Neural progenitor cell (in vitro differentiated cells): ENCODE results near the gene CWF19L1. TPM values are rescaled to one million over a fixed set of nuclear protein-coding genes. Genes with fewer than 3 reads are reported as not detected.

Experiments used
- DNase-seq: peaks from one replicate; pipeline ENCODE4 v3.0.0-alpha.2; 2016; ENCODE audit warnings: low spot score
- H2AFZ ChIP-seq: fragments of 200-600 bp; sonication (generic); replicated peaks from 2 replicates; pipeline ENCODE4 v1.6.1; 2016; ENCODE audit warnings: antibody characterized with exemption
- H3F3A ChIP-seq: fragments of 200-600 bp; sonication (generic); 2 replicates; pipeline ENCODE4 v1.6.1; 2016; ENCODE audit warnings: antibody characterized with exemption, low read depth
- H3K27ac ChIP-seq: fragments of 200-600 bp; sonication (generic); 2 replicates; pipeline ENCODE4 v1.5.1; 2016; ENCODE audit warnings: mild to moderate bottlenecking
- H3K27me3 ChIP-seq: fragments of 200-600 bp; sonication (generic); 2 replicates; pipeline ENCODE4 v1.6.1; 2016; ENCODE audit warnings: mild to moderate bottlenecking, moderate library complexity
- H3K36me3 ChIP-seq: fragments of 200-600 bp; sonication (generic); 2 replicates; pipeline ENCODE4 v1.5.1; 2016
- H3K4me1 ChIP-seq: fragments of 200-600 bp; sonication (generic); 2 replicates; pipeline ENCODE4 v1.6.1; 2016; ENCODE audit warnings: mixed run types
- H3K4me2 ChIP-seq: fragments of 200-600 bp; sonication (generic); 2 replicates; pipeline ENCODE4 v1.6.1; 2016
- H3K4me3 ChIP-seq: fragments of 200-600 bp; sonication (generic); 2 replicates; pipeline ENCODE4 v1.5.1; 2016
- H3K79me2 ChIP-seq: fragments of 200-600 bp; sonication (generic); 2 replicates; pipeline ENCODE4 v1.6.1; 2016; ENCODE audit warnings: low read depth
- H3K9ac ChIP-seq: fragments of 200-600 bp; sonication (generic); 2 replicates; pipeline ENCODE4 v1.6.1; 2016
- H3K9me3 ChIP-seq: fragments of 200-600 bp; sonication (generic); 2 replicates; pipeline ENCODE4 v1.5.1; 2016; ENCODE audit warnings: low read depth
- H4K20me1 ChIP-seq: fragments of 200-600 bp; sonication (generic); 2 replicates; pipeline ENCODE4 v1.6.1; 2016; ENCODE audit warnings: low read depth
- H3K27ac Mint-ChIP-seq: 3 replicates; pipeline ENCODE4 v1.8.0; 2021; ENCODE audit warnings: mixed read lengths
- H3K27me3 Mint-ChIP-seq: 2 replicates; pipeline ENCODE4 v1.8.0; 2022; ENCODE audit warnings: low read depth, mild to moderate bottlenecking, inconsistent platforms, moderate library complexity, mixed read lengths; ENCODE audit not compliant: insufficient read depth
- H3K36me3 Mint-ChIP-seq: 3 replicates; pipeline ENCODE4 v1.8.0; 2021; ENCODE audit warnings: mixed read lengths
- H3K4me1 Mint-ChIP-seq: 3 replicates; pipeline ENCODE4 v1.8.0; 2021; ENCODE audit warnings: mixed read lengths
- H3K4me3 Mint-ChIP-seq: 3 replicates; pipeline ENCODE4 v1.8.0; 2021; ENCODE audit warnings: mild to moderate bottlenecking, moderate library complexity, mixed read lengths
- H3K9me3 Mint-ChIP-seq: 3 replicates; pipeline ENCODE4 v1.8.0; 2020; ENCODE audit warnings: mixed read lengths
- CTCF ChIP-seq: fragments of 200-600 bp; sonication (generic); IDR thresholded peaks from 2 replicates; pipeline ENCODE4 v1.5.1; 2017; ENCODE audit warnings: antibody characterized with exemption, mild to moderate bottlenecking
- EZH2 ChIP-seq: fragments of 200-600 bp; sonication (generic); IDR thresholded peaks from 2 replicates; pipeline ENCODE4 v1.6.1; 2017; ENCODE audit warnings: antibody characterized with exemption, mild to moderate bottlenecking, moderate library complexity
- EZH2phosphoT487 ChIP-seq: fragments of 200-600 bp; sonication (generic); IDR thresholded peaks from 2 replicates; pipeline ENCODE4 v1.6.1; 2017; ENCODE audit warnings: antibody characterized with exemption
- small RNA-seq: library from RNA; depleted of rRNA; stranded (forward); fragments of <200 nt; gene quantifications from one replicate; pipeline ENCODE3, GENCODE V24; 2015
- total RNA-seq: library from RNA; depleted of rRNA; stranded (reverse); fragments of >200 nt; gene quantifications from 2 replicates; pipeline ENCODE4 v1.2.3, GENCODE V29; 2015; ENCODE audit warnings: low replicate concordance

Gene CWF19L1
- total RNA-seq, 1 donor from 2014 or later: 35.5 TPM

- Histone ChIP-seq H2AFZ (no peak overlapping the region), H3K27me3 (no peaks in the 10 kb centered on the region), H4K20me1 (no peaks in the 10 kb centered on the region), H3K4me2 (no peak overlapping the region), H3K79me2 (peaks cover 42% of the 10 kb centered on the region), H3K9me3 (no peaks in the 10 kb centered on the region), H3K4me3 (no peak overlapping the region), H3F3A (peaks cover 16% of the 10 kb centered on the region), H3K4me1 (peaks cover 17% of the 10 kb centered on the region), H3K27ac (no peak overlapping the region), H3K9ac (no peak overlapping the region), H3K36me3 (peaks cover 5% of the 10 kb centered on the region)
- Mint-ChIP-seq H3K27ac (no peak overlapping the region), H3K9me3 (no peaks in the 10 kb centered on the region), H3K27me3 (peaks cover 4% of the 10 kb centered on the region), H3K4me1 (peaks cover 27% of the 10 kb centered on the region), H3K4me3 (no peak overlapping the region), H3K36me3 (peaks cover 8% of the 10 kb centered on the region)
- TF ChIP-seq EZH2phosphoT487 (no peak), CTCF (no peak), EZH2 (no peak)
- DNase-seq: no peak
Observed at GRCh38 chr10:100183481-100183880, 84.0 kb downstream of the CWF19L1 start.

DNA sequence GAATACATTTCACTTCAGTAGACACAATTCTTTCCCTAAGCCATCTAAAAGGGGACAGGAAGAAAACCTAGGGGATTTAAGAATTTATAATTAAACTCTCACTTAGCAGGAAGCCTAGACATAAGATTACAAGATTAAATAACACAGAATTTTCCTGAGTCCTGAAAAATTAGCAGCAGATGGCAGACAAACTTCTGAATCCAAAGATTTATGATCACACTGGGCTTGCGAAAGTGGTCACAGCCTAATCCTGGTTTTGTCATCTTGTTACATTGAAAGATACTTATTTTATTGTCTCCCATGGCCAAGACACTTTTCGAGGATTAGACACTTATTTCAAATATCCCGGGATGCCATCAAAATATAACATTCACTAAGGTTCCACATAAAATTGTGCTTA is 84.5 kb downstream of the CWF19L1 start:
- H3K36me3 Mint-ChIP-seq: peaks cover 9% of the 10 kb centered on the region
- DNase-seq: no peak
- H3K27ac ChIP-seq: no peak overlapping the region
- no peak overlapping the region for H3K4me3 ChIP-seq
- H3K4me1 ChIP-seq: peaks cover 17% of the 10 kb centered on the region
- H3K4me3 Mint-ChIP-seq: no peak overlapping the region
- peaks cover 4% of the 10 kb centered on the region for H3K36me3 ChIP-seq
- TF ChIP-seq CTCF (no peak), EZH2 (no peak), EZH2phosphoT487 (no peak)
- no peak overlapping the region for H3K4me2 ChIP-seq
- H3K27me3 ChIP-seq: no peaks in the 10 kb centered on the region
- no peak overlapping the region for H2AFZ ChIP-seq
- no peaks in the 10 kb centered on the region for H4K20me1 ChIP-seq
- H3F3A ChIP-seq: peaks cover 16% of the 10 kb centered on the region
- H3K27ac Mint-ChIP-seq: no peak overlapping the region
- peaks cover 39% of the 10 kb centered on the region for H3K79me2 ChIP-seq
- H3K4me1 Mint-ChIP-seq: peaks cover 27% of the 10 kb centered on the region
- H3K9ac ChIP-seq: no peak overlapping the region
- no peaks in the 10 kb centered on the region for H3K9me3 Mint-ChIP-seq
- H3K9me3 ChIP-seq: no peaks in the 10 kb centered on the region
- H3K27me3 Mint-ChIP-seq: peaks cover 4% of the 10 kb centered on the region

Small RNAs within 50 kb of the gene (small RNA-seq; reads per million reads assigned to genes)
- gene RNU6-422P (not detected), gene SNORA12 (43.2 reads per million, percentile 98 among the genes with 10 or more reads in this experiment)

Other genes with a start within 250 kb of the CWF19L1 start
- not detected in 2 replicates for gene CPN1, start 185.8 kb downstream of the CWF19L1 start, total RNA-seq
- 31.2 and 35.7 TPM in 2 replicates for gene ERLIN1, start 81.6 kb downstream of the CWF19L1 start, total RNA-seq
- 21.6 and 34.1 TPM in 2 replicates for gene CHUK, start 38.0 kb downstream of the CWF19L1 start, total RNA-seq
- gene BLOC1S2, start 19.0 kb upstream of the CWF19L1 start, total RNA-seq: 58.3 and 87.1 TPM in 2 replicates
- gene PKD2L1, start 62.6 kb upstream of the CWF19L1 start, total RNA-seq: not detected in 2 replicates
- 448 and 468 TPM in 2 replicates for gene SCD, start 79.6 kb upstream of the CWF19L1 start, total RNA-seq
- 5.8 and 9.0 TPM in 2 replicates for gene WNT8B, start 195.4 kb upstream of the CWF19L1 start, total RNA-seq